ENCODE data around the gene ETNK1.
"Not testable (repeated sequence)": the region's sequence is repeated elsewhere in the genome, so short reads cannot be mapped to it uniquely, and the experiment has no call there.

ETNK1 gene

GRCh38 chr12:22691319-22691718 lies 66.3 kb downstream of the ETNK1 start:
- DNase-seq: no peak

DNA sequence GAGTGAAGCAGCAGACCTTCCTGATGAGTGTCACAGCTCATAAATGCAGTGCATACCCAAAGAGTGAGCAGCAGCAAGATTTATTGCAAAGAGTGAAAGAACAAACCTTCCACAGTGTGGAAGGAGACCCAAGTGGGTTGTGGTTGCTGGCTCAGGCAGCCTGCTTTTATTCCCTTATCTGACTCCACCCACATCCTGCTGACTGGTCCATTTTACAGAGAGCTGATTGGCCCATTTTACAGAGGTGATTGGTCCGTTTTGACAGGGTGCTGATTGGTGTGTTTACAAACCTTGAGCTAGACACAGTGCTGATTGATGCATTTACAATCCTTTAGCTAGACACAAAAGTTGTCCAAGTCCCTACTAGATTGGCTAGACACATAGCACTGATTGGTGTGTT lies 67.5 kb downstream of the ETNK1 start:
- DNase-seq: not testable (repeated sequence)

DNA sequence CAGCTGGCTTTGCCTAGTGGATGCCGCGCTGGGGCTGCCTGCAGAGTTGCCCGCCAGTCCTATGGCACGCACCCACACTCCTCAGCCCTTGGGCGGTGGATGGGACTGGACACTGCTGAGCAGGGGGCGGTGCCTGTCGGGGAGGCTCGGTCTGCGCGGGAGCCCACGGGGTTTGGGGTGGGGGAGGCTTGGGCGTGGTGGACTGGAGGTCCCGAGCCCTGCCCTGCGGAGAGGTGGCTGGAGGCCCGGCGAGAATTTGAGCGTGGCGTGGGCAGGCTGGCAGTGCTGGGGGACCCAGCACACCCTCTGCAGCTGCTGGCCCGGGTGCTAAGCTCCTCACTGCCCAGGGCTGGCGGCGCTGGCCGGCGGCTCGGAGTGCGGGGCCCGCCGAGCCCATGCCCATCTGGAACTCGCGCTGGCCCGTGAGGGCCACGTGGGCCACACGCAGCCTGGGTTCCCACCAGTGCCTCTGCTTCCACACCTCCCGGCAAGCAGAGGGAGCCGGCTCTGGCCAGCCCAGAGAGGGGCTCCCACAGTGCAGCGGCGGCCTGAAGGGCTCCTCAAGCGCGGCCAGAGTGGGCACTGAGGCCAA lies 68.1 kb downstream of the ETNK1 start:
- DNase-seq: no peak

DNA sequence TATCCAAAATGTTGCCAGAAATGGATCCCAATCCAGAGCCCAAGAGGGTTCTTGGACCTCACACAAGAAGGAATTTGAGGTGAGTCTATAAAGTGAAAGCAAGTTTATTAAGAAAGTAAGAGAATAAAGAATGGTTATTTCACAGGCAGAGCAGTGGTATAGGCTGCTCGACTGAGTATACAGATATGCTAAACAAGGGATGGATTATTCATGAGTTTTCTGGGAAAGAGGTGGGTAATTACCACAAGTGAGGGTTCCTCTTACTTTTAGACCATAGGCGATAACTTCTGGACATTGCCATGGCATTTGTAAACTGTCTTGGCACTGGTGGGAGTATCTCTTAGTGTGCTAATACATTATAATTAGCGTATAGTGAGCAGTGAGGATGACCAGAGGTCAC lies 73.6 kb downstream of the ETNK1 start:
- no peak for DNase-seq

GRCh38 chr12:22699705-22700104 lies 74.7 kb downstream of the ETNK1 start:
- DNase-seq: not testable (repeated sequence)

DNA sequence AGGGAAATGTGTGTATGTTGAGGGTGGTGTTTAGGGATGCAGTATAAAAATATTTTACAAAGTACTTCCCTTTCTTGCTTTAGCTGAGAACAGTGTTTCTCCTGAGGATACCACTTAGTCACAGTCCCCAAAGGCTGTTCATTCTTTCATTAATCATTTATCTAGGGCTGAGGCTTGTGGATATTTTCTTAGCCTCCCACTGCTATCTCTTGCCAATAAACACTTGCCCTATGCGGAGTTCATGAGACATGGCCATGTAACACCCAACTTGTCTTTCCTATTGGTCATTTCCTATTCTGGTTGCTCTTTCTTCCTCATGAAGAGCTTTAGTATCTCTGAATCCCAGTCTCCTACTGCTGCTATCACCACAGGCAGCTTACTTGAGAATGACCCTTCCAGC lies 75.1 kb downstream of the ETNK1 start:
- no peak for DNase-seq

DNA sequence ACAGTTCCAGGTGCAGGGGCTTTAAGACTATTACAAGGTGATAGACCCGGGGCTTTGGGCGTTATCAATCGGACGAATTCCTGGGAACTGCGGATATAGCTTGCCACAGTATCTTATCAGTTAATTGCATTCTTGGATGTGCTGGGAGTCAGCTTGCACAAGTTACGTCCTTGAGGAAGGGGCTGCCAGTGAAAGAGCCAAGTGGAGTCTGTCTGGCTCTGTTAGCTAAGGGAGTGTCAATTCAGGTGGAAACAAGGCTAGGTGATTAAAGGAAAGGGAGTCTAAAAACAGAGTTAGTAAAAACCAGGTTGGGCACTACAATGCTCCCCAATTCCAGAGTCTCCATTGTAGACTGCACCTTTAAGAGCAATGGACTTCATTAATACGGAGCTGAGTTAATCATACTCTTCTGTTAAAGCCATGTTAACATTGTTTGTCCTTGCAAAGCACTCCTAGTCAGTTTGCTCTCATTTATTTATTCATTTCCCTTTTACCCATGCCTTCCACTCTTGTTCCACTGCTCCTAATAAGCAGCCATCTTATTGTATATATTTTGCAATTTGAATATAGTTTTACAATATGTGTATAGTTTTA lies 76.3 kb downstream of the ETNK1 start:
- DNase-seq: not testable (repeated sequence)

DNA sequence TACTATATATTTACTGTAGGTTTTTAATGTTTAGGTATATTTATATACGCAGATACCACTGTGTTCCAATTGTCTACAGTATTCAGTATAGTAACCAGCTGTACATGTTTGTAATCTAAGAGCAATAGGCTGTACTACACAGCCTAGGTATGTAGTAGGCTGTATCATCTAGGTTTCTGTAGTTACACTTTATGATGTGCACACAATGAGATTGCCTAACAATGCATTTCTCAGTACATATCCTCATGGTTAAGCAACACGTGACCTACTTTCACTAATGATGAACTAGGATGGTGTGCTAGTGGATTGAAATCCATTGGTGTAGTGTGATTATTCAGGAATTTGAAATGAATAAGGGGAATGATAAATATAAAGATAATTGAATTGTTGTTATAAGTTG lies 77.7 kb downstream of the ETNK1 start:
- peak; percentile 40 for DNase-seq

GRCh38 chr12:22709292-22709691 lies 84.3 kb downstream of the ETNK1 start:
- DNase-seq: peak; percentile 22

DNA sequence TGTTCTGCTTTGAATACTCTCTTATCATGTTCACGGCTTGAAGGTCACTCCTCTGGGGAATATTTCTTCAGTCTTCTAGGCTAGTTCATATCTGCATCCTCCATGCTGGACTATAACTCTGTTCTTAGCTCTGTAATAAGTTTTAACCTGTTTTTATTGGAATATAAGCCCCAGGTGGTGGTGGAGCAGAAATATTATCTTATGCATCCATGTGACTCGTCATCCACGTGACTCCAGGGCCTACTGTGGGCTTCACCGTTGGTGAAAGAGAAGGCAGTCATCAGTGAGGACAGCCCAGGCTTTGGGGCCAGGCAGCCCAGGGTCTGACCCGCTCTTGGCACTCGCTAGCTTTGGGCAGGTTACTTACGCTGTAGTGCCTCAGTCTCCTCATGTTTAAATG lies 87.1 kb downstream of the ETNK1 start:
- DNase-seq: no peak

GRCh38 chr12:22715254-22715653 lies 90.3 kb downstream of the ETNK1 start:
- DNase-seq: no peak

DNA sequence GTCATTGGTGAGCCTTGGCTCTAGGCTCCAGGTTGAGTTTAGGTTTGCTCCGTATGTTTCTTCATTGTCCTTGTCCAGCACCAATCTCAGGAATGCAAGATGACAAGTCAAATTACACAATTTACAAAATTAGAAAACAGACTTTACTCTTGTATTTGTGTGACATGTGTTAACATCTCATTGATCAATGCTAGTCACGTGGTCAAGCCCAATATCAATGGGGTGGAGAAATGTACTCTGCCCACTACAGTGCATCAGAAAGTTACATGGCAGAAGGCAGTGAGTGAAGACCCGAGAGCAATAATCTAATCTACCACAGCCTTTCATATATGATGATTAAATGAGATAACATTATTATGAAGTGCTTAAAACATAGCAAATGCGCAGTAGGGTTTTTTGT lies 94.8 kb downstream of the ETNK1 start:
- DNase-seq: no peak

DNA sequence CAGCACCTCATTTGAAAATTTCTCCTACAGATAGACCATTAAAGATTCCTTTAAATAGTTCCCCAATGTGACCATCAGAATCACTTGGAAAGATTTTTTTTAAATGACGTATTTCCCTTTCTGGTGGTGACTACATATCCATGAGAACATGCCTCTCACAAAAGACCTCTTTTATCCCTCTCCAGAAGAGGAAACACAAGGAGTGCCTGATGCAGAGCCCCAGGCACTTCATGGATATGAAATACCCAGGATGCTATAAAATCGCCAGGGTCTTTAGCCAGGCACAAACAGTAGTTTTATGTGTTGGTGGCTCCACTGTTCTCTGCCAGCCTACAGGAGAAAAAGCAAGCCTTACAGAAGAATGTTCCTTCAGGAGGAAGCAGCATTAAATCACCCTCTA lies 97.1 kb downstream of the ETNK1 start:
- no peak for DNase-seq

GRCh38 chr12:22722779-22723178 lies 97.8 kb downstream of the ETNK1 start:
- no peak for DNase-seq

GRCh38 chr12:22728987-22729386 lies 104.0 kb downstream of the ETNK1 start:
- no peak for DNase-seq

GRCh38 chr12:22729431-22729956 lies 104.5 kb downstream of the ETNK1 start:
- no peak for DNase-seq

- DNase-seq: peak; percentile 91
Measured at GRCh38 chr12:22729957-22730443, 105.0 kb downstream of the ETNK1 start.

GRCh38 chr12:22731236-22731635 lies 106.3 kb downstream of the ETNK1 start:
- DNase-seq: no peak

DNA sequence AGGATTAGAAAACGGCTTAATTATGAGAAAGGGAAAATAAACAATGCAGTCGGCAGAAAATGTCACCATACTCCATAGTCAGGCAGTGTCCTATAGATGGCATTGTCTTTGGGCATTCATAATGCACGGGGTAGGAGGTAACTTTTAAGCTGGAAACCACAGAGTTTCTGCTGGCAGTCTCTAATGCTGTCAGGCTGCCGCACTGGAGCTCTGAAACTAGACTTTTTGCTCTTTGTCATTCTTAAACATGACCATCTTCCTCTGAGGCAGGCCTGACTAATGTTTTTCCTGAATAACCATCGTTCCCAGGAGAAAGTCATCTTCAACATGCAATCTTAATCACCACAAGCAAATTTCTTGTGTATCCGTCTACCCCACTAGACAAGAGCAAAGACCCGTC lies 108.8 kb downstream of the ETNK1 start:
- DNase-seq: no peak

- DNase-seq: no peak
Measured at GRCh38 chr12:22738945-22739344, 114.0 kb downstream of the ETNK1 start.

Measured in inflammatory macrophage treated with lipopolysaccharide for 4 hours (primary cell).